Suprapubic skin (tissue), 4 donors: ENCODE results near the gene PARK7. TPM values are rescaled to one million over a fixed set of nuclear protein-coding genes. Genes with fewer than 3 reads are reported as not detected.

Experiments used
- DNase-seq, 2 donors: peaks; one replicate each; pipeline ENCODE4 v3.0.0-alpha.2; 2019; ENCODE audit warnings: low spot score in 2 of 2
- H3K27ac ChIP-seq: fragments of 200-600 bp; sonication (generic); one replicate; pipeline ENCODE4 v1.5.1; 2019
- H3K27me3 ChIP-seq: fragments of 200-600 bp; sonication (generic); one replicate; pipeline ENCODE4 v1.5.1; 2019
- H3K36me3 ChIP-seq: fragments of 200-600 bp; sonication (generic); one replicate; pipeline ENCODE4 v1.5.1; 2019
- H3K4me1 ChIP-seq: fragments of 200-600 bp; sonication (generic); one replicate; pipeline ENCODE4 v1.5.1; 2019
- H3K4me3 ChIP-seq: fragments of 200-600 bp; sonication (generic); one replicate; pipeline ENCODE4 v1.5.1; 2019; ENCODE audit warnings: mild to moderate bottlenecking
- H3K9me3 ChIP-seq: fragments of 200-600 bp; sonication (generic); one replicate; pipeline ENCODE4 v1.5.1; 2019
- EP300 ChIP-seq: sonication (generic); formaldehyde crosslinking; IDR thresholded peaks from one replicate; pipeline ENCODE4 v1.6.1; 2017; ENCODE audit warnings: antibody characterized with exemption
- POLR2A ChIP-seq, 2 donors: fragments of 450-650 bp; IDR thresholded peaks; one replicate each; pipeline ENCODE4 v1.6.1; 2017; ENCODE audit warnings: antibody characterized with exemption in 2 of 2, mild to moderate bottlenecking in 2 of 2, moderate library complexity in 2 of 2
- POLR2AphosphoS5 ChIP-seq, 3 donors: sonication (generic); formaldehyde crosslinking; IDR thresholded peaks; one replicate each; pipeline ENCODE4 v1.6.1; 2017; ENCODE audit warnings: antibody characterized with exemption in 3 of 3
- WGBS: methylation state at CpG from one replicate; pipeline ENCODE4 v1.1.5; 2018; 5-methylcytosine and 5-hydroxymethylcytosine counted together
- total RNA-seq, 4 donors: library from RNA; depleted of rRNA; stranded (reverse); fragments of >200 nt; gene quantifications; one replicate each; pipeline ENCODE4 v1.1.0, GENCODE V29; 2016
- TF ChIP-seq, protein P1 (sequence below), 2 donors: fragments of 200-600 bp in 1 of 2; fragments of 450-650 bp in 1 of 2; sonication (generic) in 1 of 2; IDR thresholded peaks; one replicate each; pipeline ENCODE4 v1.5.1; 2016 to 2019; ENCODE audit warnings: antibody characterized with exemption in 2 of 2, mild to moderate bottlenecking in 1 of 2, moderate library complexity in 1 of 2

Gene PARK7
- total RNA-seq, 4 donors from 2014 or later: 74.0 to 94.1 (median 85.2) TPM

DNA sequence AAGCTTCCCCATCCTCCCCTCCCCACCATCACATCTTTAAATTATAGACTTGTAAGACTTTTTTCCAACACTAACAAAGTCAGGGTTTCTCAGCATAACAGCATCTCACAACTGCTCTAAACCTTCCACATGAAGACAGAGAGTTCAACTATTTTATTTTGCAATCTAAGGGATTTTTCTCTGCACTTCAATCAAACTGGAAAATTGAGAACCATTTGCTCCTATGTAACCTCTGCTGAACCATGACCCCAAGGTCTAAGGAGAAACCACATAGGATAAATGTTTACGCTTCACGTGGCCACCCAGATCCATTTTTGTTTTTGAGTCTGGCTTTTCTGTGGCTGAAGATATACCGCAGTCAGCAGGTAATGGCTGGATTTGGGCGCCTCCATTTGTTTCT is 51.4 kb downstream of the PARK7 start:
- 96% methylated on average over 4 of the region's 4 CpGs for WGBS
- no peak for DNase-seq
- Histone ChIP-seq H3K9me3 (no peaks in the 10 kb centered on the region), H3K36me3 (peaks cover 42% of the 10 kb centered on the region), H3K4me1 (peaks cover 62% of the 10 kb centered on the region), H3K4me3 (no peak overlapping the region), H3K27ac (peak overlapping the region; percentile 11), H3K27me3 (no peaks in the 10 kb centered on the region)
- no peak for TF ChIP-seq EP300
- no peak for TF ChIP-seq POLR2A (IDR thresholded peaks at IDR 0.05)
- TF ChIP-seq, protein P1, sequence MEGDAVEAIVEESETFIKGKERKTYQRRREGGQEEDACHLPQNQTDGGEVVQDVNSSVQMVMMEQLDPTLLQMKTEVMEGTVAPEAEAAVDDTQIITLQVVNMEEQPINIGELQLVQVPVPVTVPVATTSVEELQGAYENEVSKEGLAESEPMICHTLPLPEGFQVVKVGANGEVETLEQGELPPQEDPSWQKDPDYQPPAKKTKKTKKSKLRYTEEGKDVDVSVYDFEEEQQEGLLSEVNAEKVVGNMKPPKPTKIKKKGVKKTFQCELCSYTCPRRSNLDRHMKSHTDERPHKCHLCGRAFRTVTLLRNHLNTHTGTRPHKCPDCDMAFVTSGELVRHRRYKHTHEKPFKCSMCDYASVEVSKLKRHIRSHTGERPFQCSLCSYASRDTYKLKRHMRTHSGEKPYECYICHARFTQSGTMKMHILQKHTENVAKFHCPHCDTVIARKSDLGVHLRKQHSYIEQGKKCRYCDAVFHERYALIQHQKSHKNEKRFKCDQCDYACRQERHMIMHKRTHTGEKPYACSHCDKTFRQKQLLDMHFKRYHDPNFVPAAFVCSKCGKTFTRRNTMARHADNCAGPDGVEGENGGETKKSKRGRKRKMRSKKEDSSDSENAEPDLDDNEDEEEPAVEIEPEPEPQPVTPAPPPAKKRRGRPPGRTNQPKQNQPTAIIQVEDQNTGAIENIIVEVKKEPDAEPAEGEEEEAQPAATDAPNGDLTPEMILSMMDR (IDR thresholded peaks at IDR 0.05): no peak
- TF ChIP-seq POLR2AphosphoS5 (IDR thresholded peaks at IDR 0.05): no peak

DNA sequence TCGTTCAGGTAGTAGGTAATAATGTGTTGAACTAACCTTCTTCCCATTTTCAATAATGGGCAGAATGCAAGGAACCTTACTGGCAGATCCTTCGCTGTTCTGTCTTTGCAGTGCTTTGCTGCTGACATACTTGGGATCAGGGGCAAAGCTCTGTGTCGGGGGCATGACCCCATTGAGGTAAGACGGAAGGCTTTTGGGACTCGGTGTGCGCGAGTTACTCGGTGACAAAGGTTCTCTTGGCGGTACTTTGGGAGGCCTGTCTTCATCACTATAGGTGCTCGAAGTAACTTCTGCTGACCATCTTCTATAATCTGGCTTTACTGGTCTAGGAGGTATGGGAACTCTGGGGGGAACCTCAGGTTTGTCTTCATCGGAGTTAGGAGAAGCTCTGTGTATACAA is 51.9 kb downstream of the PARK7 start:
- Histone ChIP-seq H3K27ac (peak overlapping the region; percentile 0), H3K9me3 (no peaks in the 10 kb centered on the region), H3K36me3 (peaks cover 42% of the 10 kb centered on the region), H3K4me3 (no peak overlapping the region), H3K4me1 (peaks cover 66% of the 10 kb centered on the region), H3K27me3 (no peaks in the 10 kb centered on the region)
- TF ChIP-seq POLR2A (IDR thresholded peaks at IDR 0.05) (no peak), EP300 (no peak), POLR2AphosphoS5 (IDR thresholded peaks at IDR 0.05) (no peak)
- TF ChIP-seq, protein P1 (IDR thresholded peaks at IDR 0.05): no peak
- WGBS: 93% methylated on average over 11 of the region's 11 CpGs
- no peak for DNase-seq

DNA sequence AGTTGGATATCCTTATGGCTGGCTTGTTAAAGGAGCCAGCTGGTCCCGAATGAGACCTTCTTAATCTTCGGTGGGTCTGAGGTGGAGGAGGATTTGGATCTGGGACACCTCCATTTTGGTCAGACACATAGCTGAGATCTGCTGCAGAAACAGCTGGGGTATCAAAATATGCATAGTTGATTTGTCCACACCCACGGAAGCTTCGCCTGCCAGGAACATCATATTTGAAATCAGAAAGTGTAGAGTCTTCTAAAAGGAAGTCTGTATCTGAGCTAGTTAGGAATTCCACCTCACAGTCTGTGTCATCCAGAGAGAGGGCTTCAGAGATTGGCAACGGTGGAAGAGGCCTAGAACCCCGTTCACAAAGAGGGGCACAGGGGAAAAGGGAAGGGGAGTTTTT is 52.3 kb downstream of the PARK7 start:
- Histone ChIP-seq H3K4me1 (peaks cover 70% of the 10 kb centered on the region), H3K27me3 (no peaks in the 10 kb centered on the region), H3K36me3 (peaks cover 42% of the 10 kb centered on the region)

DNA sequence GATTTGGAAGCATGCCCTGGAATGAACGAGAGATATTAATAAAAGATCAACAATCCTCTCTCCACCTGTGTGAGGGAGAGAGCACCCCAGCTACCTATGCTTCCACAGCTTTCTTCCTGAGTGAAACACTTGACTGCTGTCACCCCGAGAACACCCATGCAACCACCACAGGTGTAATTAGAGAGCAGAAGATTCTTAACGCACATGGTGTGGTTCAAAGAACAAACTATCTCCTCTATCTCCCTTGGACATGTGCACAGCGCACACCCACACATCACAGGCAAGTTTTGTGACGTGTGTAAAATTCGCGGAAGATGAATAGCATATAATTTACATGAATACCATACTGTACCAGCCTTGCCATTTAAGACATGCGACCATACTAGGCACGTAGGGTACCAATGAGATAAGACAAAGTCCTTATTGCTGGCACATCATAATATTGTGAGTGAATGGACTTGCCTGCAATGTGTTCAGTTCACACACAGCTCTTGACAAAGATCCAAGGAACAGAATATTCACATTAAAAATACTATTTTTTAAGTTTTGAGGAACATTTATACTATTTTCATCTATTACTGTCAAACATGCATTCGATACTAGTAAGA is 53.0 kb downstream of the PARK7 start:
- peaks cover 42% of the 10 kb centered on the region for H3K36me3 ChIP-seq
- no peaks in the 10 kb centered on the region for H3K27me3 ChIP-seq
- TF ChIP-seq, protein P1 (IDR thresholded peaks at IDR 0.05): no peak
- TF ChIP-seq EP300 (no peak), POLR2A (IDR thresholded peaks at IDR 0.05) (no peak), POLR2AphosphoS5 (IDR thresholded peaks at IDR 0.05) (no peak)
- H3K4me1 ChIP-seq: peaks cover 77% of the 10 kb centered on the region
- H3K9me3 ChIP-seq: no peaks in the 10 kb centered on the region
- WGBS: 57% methylated on average over 10 of the region's 10 CpGs
- no peak overlapping the region for H3K4me3 ChIP-seq
- DNase-seq: no peak
- peak overlapping the region; percentile 42 for H3K27ac ChIP-seq

More for the DNA sequence above, 52.3 kb downstream of the PARK7 start:
- Histone ChIP-seq H3K27ac (peak overlapping the region; percentile 0), H3K9me3 (no peaks in the 10 kb centered on the region), H3K4me3 (no peak overlapping the region)
- 64% methylated on average over 6 of the region's 6 CpGs for WGBS
- DNase-seq: no peak
- TF ChIP-seq EP300 (no peak), POLR2A (IDR thresholded peaks at IDR 0.05) (no peak), POLR2AphosphoS5 (IDR thresholded peaks at IDR 0.05) (no peak)
- TF ChIP-seq, protein P1 (IDR thresholded peaks at IDR 0.05): no peak

DNA sequence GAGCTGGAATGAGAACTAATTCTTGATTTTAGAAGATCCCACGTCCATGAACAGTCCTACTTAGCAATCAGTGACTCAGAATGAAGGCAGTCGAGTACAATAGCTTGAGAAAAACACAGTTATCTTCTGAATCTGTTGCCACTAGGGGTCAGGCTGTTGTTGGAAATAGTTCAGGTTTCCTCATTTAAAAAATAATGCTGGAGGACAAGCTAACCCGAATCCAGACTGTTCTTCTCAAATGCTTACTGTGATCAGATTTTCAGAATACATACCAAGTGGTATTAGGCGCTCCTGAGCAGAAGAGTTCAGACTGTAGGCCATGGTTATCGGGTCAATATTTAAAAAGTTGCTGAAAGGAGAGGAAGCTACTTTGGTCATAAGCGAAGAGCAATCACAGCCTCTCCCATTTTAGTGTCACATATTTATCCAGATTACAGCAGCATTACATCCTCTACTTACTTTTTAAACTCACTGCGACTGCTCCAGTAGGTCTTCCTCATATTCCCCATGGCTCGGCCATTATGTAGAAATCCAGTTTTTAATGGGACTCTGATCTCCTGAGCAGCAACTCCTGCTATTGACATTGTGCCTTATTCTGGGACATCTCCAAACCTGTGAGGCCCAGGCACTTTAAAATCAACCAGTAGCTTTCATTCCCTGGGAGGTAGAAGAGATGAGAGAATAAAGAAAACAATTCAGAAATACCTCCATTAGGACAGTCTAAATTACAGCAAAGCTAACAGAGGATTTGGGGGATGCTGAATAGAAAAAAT is 53.7 kb downstream of the PARK7 start:
- Histone ChIP-seq H3K4me1 (peaks cover 84% of the 10 kb centered on the region), H3K4me3 (peak overlapping the region; percentile 27), H3K9me3 (no peaks in the 10 kb centered on the region), H3K36me3 (peaks cover 39% of the 10 kb centered on the region), H3K27ac (peak overlapping the region; percentile 77), H3K27me3 (no peaks in the 10 kb centered on the region)
- DNase-seq: no peak
- WGBS: 28% methylated on average over 8 of the region's 8 CpGs
- no peak for TF ChIP-seq EP300
- TF ChIP-seq, protein P1 (IDR thresholded peaks at IDR 0.05): peak; percentile 49 to 79
